ENCODE data around the gene SVOPL. TPM values are rescaled to one million over a fixed set of nuclear protein-coding genes. Genes with fewer than 3 reads are reported as not detected.

SVOPL gene
- total and polyA plus RNA-seq, 9 of the 15 experiments (the other 6 are each of a cell fraction or from before 2014, with no cell fraction given): 0.13 to 0.42 (median 0.20) TPM; not detected in 6

- FAIRE-seq: no peak
Measured at GRCh38 chr7:138602451-138602850, 98.7 kb downstream of the SVOPL start.

GRCh38 chr7:138595454-138595853, 105.7 kb downstream of the SVOPL start:
- CTCF ChIA-PET (ENCODE audit: low intra/inter-chr PET ratio): no interaction called here
- H3K27me3 ChIP-seq (ENCODE audit: control insufficient read depth in 2 of 2, insufficient read depth in 2 of 2, low read length in 2 of 2): peaks cover 0 to 3% of the 10 kb centered on the region in 2 experiments; a peak in 1 of 5 replicates
- H3K9me3 ChIP-seq (replicated peaks; ENCODE audit: control insufficient read depth, insufficient read depth, low read depth, low read length): no peaks in the 10 kb centered on the region
- in situ Hi-C loops (cut with MboI): no loop called here
- no peaks in the 10 kb centered on the region for H3K79me2 ChIP-seq (ENCODE audit: control insufficient read depth, insufficient read depth, low read length)
- H3K36me3 ChIP-seq (ENCODE audit: control insufficient read depth, insufficient read depth, low read length): no peaks in the 10 kb centered on the region
- intact Hi-C loops (cut with micrococcal nuclease): no loop called here
- no peaks in the 10 kb centered on the region for H3K4me1 ChIP-seq (replicated peaks in 1 of 2; ENCODE audit: control insufficient read depth in 2 of 2, insufficient read depth in 2 of 2, low read length in 2 of 2)
- H3K27ac ChIP-seq (ENCODE audit: extremely low read depth, low read depth, low read length): no peak overlapping the region
- H2AFZ ChIP-seq (ENCODE audit: low read depth, low read length): no peak overlapping the region
- WGBS (ENCODE audit: insufficient coverage, low coverage, missing lambda C conversion rate): 10% methylated on average over 2 of the region's 2 CpGs
- no peak overlapping the region for H3K4me3 ChIP-seq
- BruUV-seq (replicated peaks): no TSS peak
- POLR2A ChIA-PET: interaction anchor here (0.7 kb wide), 1 partner anchor 570 kb away, joined by 4 read pairs; no protein-coding TSS in a partner anchor
- H4K20me1 ChIP-seq (replicated peaks; ENCODE audit: control insufficient read depth, insufficient read depth, low read length): no peaks in the 10 kb centered on the region
- H3K9me1 ChIP-seq (ENCODE audit: control insufficient read depth, insufficient read depth, low read length): no peaks in the 10 kb centered on the region
- FAIRE-seq (no peak), DNase-seq (ENCODE audit: extremely low read depth in 1 of 4, low spot score in 3 of 4) (no peak), ATAC-seq (no peak)
- no peak overlapping the region for H3K9ac ChIP-seq (ENCODE audit: insufficient read depth in 1 of 2, low read depth in 2 of 2, low read length in 2 of 2)
- no peak overlapping the region for H3K4me2 ChIP-seq (ENCODE audit: insufficient read depth, low read length)
- TF ChIP-seq ATF3 (IDR thresholded peaks at IDR 0.05): no peak
- no peak for TF ChIP-seq ATF3 (CRISPR knock-in tag; conservative IDR thresholded peaks at IDR 0.05)
- TF ChIP-seq TBP (optimal IDR thresholded peaks at IDR 0.05; ENCODE audit: low read depth, low read length): no peak
- no peak for TF ChIP-seq FOS (IDR thresholded peaks at IDR 0.05; ENCODE audit: extremely low read depth, insufficient read length)
- no peak for TF ChIP-seq PHTF2 (CRISPR knock-in tag; IDR thresholded peaks at IDR 0.05)
- no peak for TF ChIP-seq ZNF398 (CRISPR knock-in tag; IDR thresholded peaks at IDR 0.05)
- no peak for TF ChIP-seq TCF15 (CRISPR knock-in tag; IDR thresholded peaks at IDR 0.05)
- TF ChIP-seq MCM5 (IDR thresholded peaks at IDR 0.05; ENCODE audit: low read depth): no peak
- TF ChIP-seq RBM17 (IDR thresholded peaks at IDR 0.05; ENCODE audit: borderline replicate concordance, low read depth, low read length): no peak
- TF ChIP-seq CREB3L1 (IDR thresholded peaks at IDR 0.05; ENCODE audit: borderline replicate concordance, low read depth): no peak

More at GRCh38 chr7:138602451-138602850, 98.7 kb downstream of the SVOPL start:
- no peak overlapping the region for H3K9ac ChIP-seq (ENCODE audit: insufficient read depth in 1 of 2, low read depth in 2 of 2, low read length in 2 of 2)
- H3K4me2 ChIP-seq (ENCODE audit: insufficient read depth, low read length): no peak overlapping the region
- TF ChIP-seq HMG20B (CRISPR knock-in tag; IDR thresholded peaks at IDR 0.05) (no peak), ZBTB1 (CRISPR knock-in tag; IDR thresholded peaks at IDR 0.05; ENCODE audit: borderline replicate concordance, low read depth) (no peak), ZNF175 (CRISPR knock-in tag; IDR thresholded peaks at IDR 0.05; ENCODE audit: low read depth) (no peak)
- ChIA-PET POLR2A (interaction anchor here (1.0 to 1.1 kb wide), 2 partner anchors 8 to 15 kb away, joined by 3 read pairs; no protein-coding TSS in a partner anchor), CTCF (ENCODE audit: low intra/inter-chr PET ratio) (no interaction called here)
- H2AFZ ChIP-seq (ENCODE audit: low read depth, low read length): no peak overlapping the region
- H3K79me2 ChIP-seq (ENCODE audit: control insufficient read depth, insufficient read depth, low read length): no peaks in the 10 kb centered on the region
- no peaks in the 10 kb centered on the region for H3K4me1 ChIP-seq (replicated peaks in 1 of 2; ENCODE audit: control insufficient read depth in 2 of 2, insufficient read depth in 2 of 2, low read length in 2 of 2)
- no peak overlapping the region for H3K4me3 ChIP-seq
- peaks cover 0 to 12% of the 10 kb centered on the region in 2 experiments; a peak in 3 of 5 replicates for H3K27me3 ChIP-seq (ENCODE audit: control insufficient read depth in 2 of 2, insufficient read depth in 2 of 2, low read length in 2 of 2)
- DNase-seq (ENCODE audit: extremely low read depth in 1 of 4, low spot score in 3 of 4): no peak
- in situ Hi-C loops (cut with MboI) (no loop called here), intact Hi-C loops (cut with micrococcal nuclease) (no loop called here)
- H3K9me1 ChIP-seq (ENCODE audit: control insufficient read depth, insufficient read depth, low read length): no peaks in the 10 kb centered on the region
- WGBS (ENCODE audit: insufficient coverage, low coverage, missing lambda C conversion rate): 6% methylated on average over 1 of the region's 1 CpG
- H3K27ac ChIP-seq (ENCODE audit: extremely low read depth, low read depth, low read length): no peak overlapping the region
- ATAC-seq: no peak
- no peaks in the 10 kb centered on the region for H4K20me1 ChIP-seq (replicated peaks; ENCODE audit: control insufficient read depth, insufficient read depth, low read length)
- no TSS peak for BruUV-seq (replicated peaks)
- H3K36me3 ChIP-seq (ENCODE audit: control insufficient read depth, insufficient read depth, low read length): no peaks in the 10 kb centered on the region
- 0 out of 2 replicates have a peak, but pooled peaks cover 2% of the 10 kb centered on the region for H3K9me3 ChIP-seq (replicated peaks; ENCODE audit: control insufficient read depth, insufficient read depth, low read depth, low read length)

All from K562 (cell line).